GM23338 (cell line): ENCODE measurements around the gene PPM1H. TPM values are rescaled to one million over a fixed set of nuclear protein-coding genes. Genes with fewer than 3 reads are reported as not detected.

ENCODE experiments used
- ATAC-seq: fragments of 200-7000 bp; cut with Tn5 transposase; 3 replicates; pipeline ENCODE4 v1.9.1; 2020
- DNase-seq: peaks from one replicate; pipeline ENCODE4 v3.0.0-alpha.2; 2015; ENCODE audit warnings: low spot score
- H2AFZ ChIP-seq: fragments of 200-600 bp; sonication (generic); 2 replicates; pipeline ENCODE4 v1.8.0; 2016; ENCODE audit warnings: antibody characterized with exemption, mild to moderate bottlenecking, moderate library complexity
- H3F3A ChIP-seq: fragments of 200-600 bp; sonication (generic); replicated peaks from 2 replicates; pipeline ENCODE4 v1.8.0; 2017; ENCODE audit warnings: antibody characterized with exemption, mixed run types, low read depth
- H3K27ac ChIP-seq: fragments of 200-600 bp; sonication (generic); 2 replicates; pipeline ENCODE4 v1.6.1; 2016; ENCODE audit warnings: low read depth
- H3K27me3 ChIP-seq: fragments of 200-600 bp; sonication (generic); 2 replicates; pipeline ENCODE4 v1.8.0; 2016; ENCODE audit warnings: mild to moderate bottlenecking, mixed run types, moderate library complexity; ENCODE audit not compliant: insufficient read depth
- H3K36me3 ChIP-seq: fragments of 200-600 bp; sonication (generic); 2 replicates; pipeline ENCODE4 v1.8.0; 2016; ENCODE audit warnings: mild to moderate bottlenecking; ENCODE audit not compliant: insufficient read depth
- H3K4me1 ChIP-seq: fragments of 200-600 bp; sonication (generic); 2 replicates; pipeline ENCODE4 v1.8.0; 2016; ENCODE audit warnings: mild to moderate bottlenecking, moderate library complexity; ENCODE audit not compliant: insufficient read depth
- H3K4me2 ChIP-seq: fragments of 200-600 bp; sonication (generic); 2 replicates; pipeline ENCODE4 v1.7.1; 2017; ENCODE audit warnings: mixed run types
- H3K4me3 ChIP-seq: fragments of 200-600 bp; sonication (generic); 2 replicates; pipeline ENCODE4 v1.6.1; 2016; ENCODE audit warnings: mixed run types
- H3K79me2 ChIP-seq: fragments of 200-600 bp; sonication (generic); replicated peaks from 2 replicates; pipeline ENCODE4 v1.8.0; 2017; ENCODE audit warnings: mild to moderate bottlenecking; ENCODE audit not compliant: insufficient read depth
- H3K9me2 ChIP-seq: fragments of 200-600 bp; sonication (generic); 2 replicates; pipeline ENCODE4 v1.8.0; 2017; ENCODE audit not compliant: insufficient read depth
- H4K20me1 ChIP-seq: fragments of 200-600 bp; sonication (generic); replicated peaks from 2 replicates; pipeline ENCODE4 v1.8.0; 2017; ENCODE audit warnings: mild to moderate bottlenecking; ENCODE audit not compliant: insufficient read depth
- H3K27ac Mint-ChIP-seq: 2 replicates; pipeline ENCODE4 v1.8.0; 2020; ENCODE audit warnings: inconsistent platforms, mild to moderate bottlenecking, moderate library complexity, mixed read lengths
- H3K27me3 Mint-ChIP-seq: 3 replicates; pipeline ENCODE4 v1.8.0; 2022; ENCODE audit warnings: low read depth, mild to moderate bottlenecking, moderate library complexity, mixed read lengths, inconsistent platforms; ENCODE audit not compliant: insufficient read depth, poor library complexity
- H3K36me3 Mint-ChIP-seq: 3 replicates; pipeline ENCODE4 v1.8.0; 2021; ENCODE audit warnings: low read depth, mild to moderate bottlenecking, inconsistent platforms, moderate library complexity, mixed read lengths
- H3K4me1 Mint-ChIP-seq: 3 replicates; pipeline ENCODE4 v1.8.0; 2020; ENCODE audit warnings: mild to moderate bottlenecking, inconsistent platforms, mixed read lengths
- H3K4me3 Mint-ChIP-seq: 3 replicates; pipeline ENCODE4 v1.8.0; 2021; ENCODE audit warnings: moderate library complexity, mild to moderate bottlenecking, inconsistent platforms, mixed read lengths
- H3K9me3 Mint-ChIP-seq: 3 replicates; pipeline ENCODE4 v1.8.0; 2020; ENCODE audit warnings: moderate library complexity, mild to moderate bottlenecking, inconsistent platforms, mixed read lengths
- CTCF ChIP-seq, 2 experiments: fragments of 200-600 bp in 1 of 2; sonication (generic) in 1 of 2; conservative IDR thresholded peaks; 2 replicates each; pipeline versions ENCODE4 v1.5.1 to v1.6.1; 2016 to 2017; ENCODE audit warnings: antibody characterized with exemption in 2 of 2, low read depth in 2 of 2, mild to moderate bottlenecking in 2 of 2, moderate library complexity in 1 of 2
- ETS1 ChIP-seq: IDR thresholded peaks from 2 replicates; pipeline ENCODE4 v1.6.1; 2016; ENCODE audit warnings: antibody characterized with exemption
- EZH2phosphoT487 ChIP-seq: fragments of 200-600 bp; sonication (generic); IDR thresholded peaks from one replicate; pipeline ENCODE4 v1.8.1; 2018; ENCODE audit warnings: antibody characterized with exemption; ENCODE audit not compliant: unreplicated experiment
- POLR2AphosphoS5 ChIP-seq: IDR thresholded peaks from 2 replicates; pipeline ENCODE4 v1.6.1; 2016; ENCODE audit warnings: antibody characterized with exemption, low read depth
- REST ChIP-seq: IDR thresholded peaks from one replicate; pipeline ENCODE4 v1.6.1; 2018; ENCODE audit warnings: antibody characterized with exemption; ENCODE audit not compliant: unreplicated experiment
- STAT1 ChIP-seq: IDR thresholded peaks from one replicate; pipeline ENCODE4 v1.6.1; 2016; ENCODE audit warnings: antibody characterized with exemption; ENCODE audit not compliant: unreplicated experiment
- polyA plus RNA-seq: library from polyadenylated mRNA; unstranded; fragments of >200 nt; fragmentation: Nextera tagmentation; extraction: Ambion mirVana; gene quantifications from 2 replicates; pipeline ENCODE4 v1.2.1, GENCODE V29; 2016
- total RNA-seq: library from RNA; depleted of rRNA; stranded (reverse); fragments of >200 nt; shearing (Covaris generic); gene quantifications from 2 replicates; pipeline ENCODE4 v1.2.3, GENCODE V29; 2014

Gene PPM1H
- total and polyA plus RNA-seq, 2 experiments from 2014 or later, result 11.4 to 41.2 TPM

GRCh38 chr12:62603061-62603810, 331.7 kb downstream of the PPM1H start:
- peak; percentile 81 for ATAC-seq

More at GRCh38 chr12:62603061-62603810, 331.7 kb downstream of the PPM1H start:
- Histone ChIP-seq H3K27ac (peak overlapping the region; percentile 98), H2AFZ (no peak overlapping the region), H3K4me2 (peak overlapping the region; percentile 94), H3K4me1 (peaks cover 26% of the 10 kb centered on the region), H3K79me2 (peaks cover 46% of the 10 kb centered on the region), H3K9me2 (no peaks in the 10 kb centered on the region), H3F3A (no peaks in the 10 kb centered on the region), H3K27me3 (no peaks in the 10 kb centered on the region), H3K36me3 (no peaks in the 10 kb centered on the region), H4K20me1 (no peaks in the 10 kb centered on the region; the same call in 1 of the 2 replicates), H3K4me3 (peak overlapping the region; percentile 74)
- TF ChIP-seq STAT1 (no peak), POLR2AphosphoS5 (peak; percentile 52; the same call in 1 of the 2 replicates), CTCF (conservative IDR thresholded peaks at IDR 0.05; ENCODE audit: low read depth in 2 of 2) (peak; percentile 29 to 54; a peak in 3 of 4 replicates), REST (no peak), EZH2phosphoT487 (no peak), ETS1 (no peak)
- peak overlapping the region; percentile 98 for H3K27ac Mint-ChIP-seq
- no peaks in the 10 kb centered on the region for H3K9me3 Mint-ChIP-seq
- no peaks in the 10 kb centered on the region; the same call in 2 of the 3 replicates for H3K36me3 Mint-ChIP-seq
- peaks cover 12% of the 10 kb centered on the region for H3K27me3 Mint-ChIP-seq
- peak; percentile 86 for DNase-seq
- peak overlapping the region; percentile 84 for H3K4me3 Mint-ChIP-seq
- peaks cover 43% of the 10 kb centered on the region for H3K4me1 Mint-ChIP-seq
